Measurements from ENCODE around the gene IFITM1. TPM values are rescaled to one million over a fixed set of nuclear protein-coding genes. Genes with fewer than 3 reads are reported as not detected.
"Not testable (repeated sequence)": the region's sequence is repeated elsewhere in the genome, so short reads cannot be mapped to it uniquely, and the experiment has no call there.

Gene IFITM1
- polyA plus RNA-seq, 10 donors, result 10.0 to 33.2 (median 15.9) TPM

- DNase-seq, result peak in 1 of 3 donors; percentile 72
These were observed 11.0 kb downstream of the IFITM1 start for GRCh38 chr11:324593-325517.

GRCh38 chr11:325796-326591, 12.2 kb downstream of the IFITM1 start:
- DNase-seq, result no peak

DNA sequence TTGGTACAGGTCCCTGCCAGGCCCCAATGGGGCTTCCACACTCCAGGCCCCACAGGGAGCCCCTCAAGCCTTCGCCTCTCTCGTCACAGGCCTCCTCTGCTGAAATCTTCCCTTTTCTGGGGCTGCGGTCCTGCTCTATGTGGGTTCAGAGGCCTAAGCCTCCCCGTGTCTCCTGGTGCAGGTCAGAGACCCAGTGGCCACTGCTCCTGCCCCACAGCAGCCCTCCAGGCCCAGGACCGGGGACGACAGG, 12.7 kb downstream of the IFITM1 start:
- DNase-seq, result no peak

DNA sequence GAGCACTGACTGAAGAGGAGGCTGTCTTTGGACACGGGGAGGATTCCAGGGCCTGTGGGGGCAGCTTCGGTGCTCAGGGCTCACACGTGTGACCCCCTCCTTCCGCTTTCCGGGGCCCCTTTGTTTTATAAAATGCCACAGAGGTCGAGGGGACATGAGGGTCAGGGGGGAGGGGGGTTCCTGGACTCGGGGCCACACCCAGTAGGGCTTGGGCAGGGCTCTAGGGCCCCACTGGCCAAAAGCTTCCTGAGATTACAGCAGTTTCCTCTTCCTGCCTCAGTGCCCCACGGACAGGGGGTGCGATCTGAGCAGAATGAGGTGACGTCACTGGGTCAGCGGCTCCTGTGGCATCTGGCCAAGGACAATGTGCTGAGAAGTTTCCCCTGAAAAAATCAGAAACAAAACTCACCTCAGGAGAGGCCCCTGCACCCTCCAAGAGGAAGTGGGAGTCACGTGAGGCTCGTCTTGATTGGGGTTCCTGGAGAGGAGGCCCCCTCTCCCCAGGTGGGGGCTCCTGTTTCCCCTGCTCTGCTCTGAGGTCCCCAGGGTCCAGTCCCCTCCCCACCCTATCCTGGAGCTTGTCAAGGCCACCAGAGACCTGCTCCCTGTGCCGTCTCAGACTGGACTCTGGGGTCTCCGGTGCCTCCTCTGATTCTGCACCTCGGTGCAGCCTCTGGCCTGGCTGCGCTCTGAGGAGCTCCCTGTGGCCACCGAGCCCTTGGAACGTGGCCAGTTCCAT, 13.2 kb downstream of the IFITM1 start:
- peak in 2 of 3 donors; percentile 66 to 82 for DNase-seq

DNA sequence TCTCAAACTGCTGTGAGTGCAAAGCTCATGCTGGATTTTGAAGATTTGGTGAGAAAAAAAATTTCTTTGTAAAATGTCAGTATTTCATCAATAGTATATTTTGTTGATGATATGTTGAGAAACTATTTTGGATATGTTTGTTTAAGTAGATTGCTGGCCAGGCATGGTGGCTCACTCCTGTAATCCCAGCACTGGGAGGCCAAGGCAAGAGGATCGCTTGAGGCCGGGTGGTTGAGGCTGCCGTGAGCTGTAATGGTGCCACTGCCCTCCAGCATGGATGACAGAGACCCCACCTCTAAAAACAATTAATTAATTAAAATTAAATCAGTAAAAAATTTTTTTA, 13.7 kb downstream of the IFITM1 start:
- no peak for DNase-seq

DNA sequence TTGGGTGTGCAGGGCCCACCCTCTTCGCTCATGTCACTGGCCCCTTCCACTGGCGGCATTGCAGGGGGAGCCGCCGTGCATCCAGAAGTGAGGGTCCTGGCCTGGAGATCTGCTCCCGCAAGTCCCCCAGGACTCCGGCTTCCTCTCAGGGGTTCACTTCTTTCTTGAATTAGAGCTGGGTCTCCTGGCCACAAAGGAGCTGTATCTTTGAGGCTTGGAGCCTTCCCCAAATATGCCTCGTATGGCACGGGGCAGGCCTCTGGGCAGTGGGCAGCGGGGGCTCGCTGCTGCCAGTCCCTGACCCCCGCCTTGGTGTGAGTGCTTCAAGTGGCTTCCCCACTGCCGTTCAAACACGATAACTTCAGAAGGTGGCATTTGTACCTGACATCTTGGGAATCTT, 14.2 kb downstream of the IFITM1 start:
- DNase-seq, result no peak

DNA sequence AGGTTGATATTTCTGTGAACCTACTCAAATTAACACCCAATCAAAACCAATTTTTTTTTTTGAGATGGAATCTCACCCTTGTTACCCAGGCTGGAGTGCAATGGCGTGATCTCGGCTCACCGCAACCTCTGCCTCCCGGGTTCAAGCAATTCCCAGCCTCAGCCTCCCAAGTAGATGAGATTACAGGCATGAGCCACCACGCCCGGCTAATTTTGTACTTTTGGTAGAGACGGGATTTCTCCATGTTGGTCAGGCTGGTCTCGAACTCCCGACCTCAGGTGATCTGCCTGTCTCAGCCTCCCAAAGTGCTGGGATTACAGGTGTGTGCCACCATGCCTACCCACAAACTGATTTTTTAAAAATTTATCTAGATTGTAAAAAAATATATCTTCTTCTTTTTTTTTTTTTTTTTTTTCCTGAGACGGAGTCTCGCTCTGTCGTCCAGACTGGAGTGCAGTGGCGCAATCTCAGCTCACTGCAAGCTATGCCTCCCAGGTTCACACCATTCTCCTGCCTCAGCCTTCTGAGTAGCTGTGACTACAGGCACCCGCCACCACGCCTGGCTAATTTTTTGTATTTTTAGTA, 14.8 kb downstream of the IFITM1 start:
- not testable (repeated sequence) for DNase-seq

DNA sequence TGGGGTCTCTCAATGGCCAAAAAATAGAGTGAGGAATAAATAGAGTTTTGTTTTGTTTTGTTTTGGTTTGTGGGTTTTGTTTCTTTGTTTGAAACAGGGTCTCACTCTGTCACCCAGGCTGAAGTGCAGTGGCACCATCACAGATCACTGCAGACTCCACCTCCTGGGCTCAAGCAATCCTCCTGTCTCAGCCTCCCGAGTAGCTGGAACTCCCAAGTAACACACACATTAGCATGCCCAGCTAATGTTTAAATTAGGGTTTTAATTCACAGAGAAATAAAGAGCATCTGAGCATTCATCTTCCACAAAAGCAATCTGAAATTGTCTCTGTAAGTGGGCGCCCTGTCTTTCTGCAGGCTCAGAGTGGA, 16.0 kb downstream of the IFITM1 start:
- no peak for DNase-seq

DNA sequence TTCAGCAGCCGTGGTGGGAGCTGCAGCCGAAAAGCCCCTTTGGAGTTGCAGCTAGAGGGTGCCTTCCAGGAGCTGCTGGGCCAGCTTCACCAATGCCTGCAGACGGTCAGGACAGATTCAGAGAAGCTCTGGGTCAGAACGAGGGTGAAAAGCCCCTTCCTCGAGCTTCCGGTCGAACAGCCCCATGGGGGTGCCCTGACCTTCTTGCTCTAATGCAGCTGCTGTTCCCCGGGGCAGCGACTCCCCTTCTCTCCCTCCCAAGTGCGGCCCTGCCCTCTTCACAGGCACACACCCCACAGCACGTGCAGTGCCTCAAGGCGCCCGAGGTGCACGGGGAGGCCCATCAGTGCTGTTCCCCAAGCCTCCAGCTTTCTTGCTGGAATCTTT, 16.5 kb downstream of the IFITM1 start:
- DNase-seq, result no peak

DNA sequence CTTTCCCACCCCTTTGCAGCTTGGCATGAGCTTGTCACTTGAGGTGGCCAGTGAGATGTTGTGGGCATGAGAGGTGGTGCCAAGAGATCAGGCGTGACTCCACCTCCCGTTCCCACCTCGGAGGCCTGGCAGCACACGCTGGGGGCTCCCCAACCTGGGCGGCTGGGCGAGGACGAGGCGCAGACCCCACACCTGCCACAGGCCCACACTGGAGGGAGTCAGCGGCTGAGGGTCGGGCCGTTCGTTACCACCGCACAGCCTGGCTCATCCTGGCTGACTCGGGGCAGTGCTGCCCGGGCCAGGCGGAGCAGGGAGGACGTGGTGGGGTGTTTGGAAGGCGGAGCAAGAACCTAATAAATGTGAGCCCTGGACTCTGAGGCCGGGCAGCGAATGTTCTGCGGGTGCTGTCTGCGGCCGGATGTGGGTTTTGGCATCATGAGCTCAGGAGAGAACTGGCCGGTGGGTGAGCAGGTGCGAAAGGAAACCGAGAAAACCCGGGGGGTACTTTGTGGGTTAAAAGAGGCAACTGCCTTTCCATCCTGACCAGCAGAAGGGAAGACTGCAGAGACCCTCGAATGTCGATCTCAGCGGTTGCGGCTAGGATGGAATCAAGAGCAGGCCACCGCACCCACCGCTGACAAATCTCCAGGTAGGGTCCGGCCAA, 17.0 kb downstream of the IFITM1 start:
- no peak for DNase-seq

DNA sequence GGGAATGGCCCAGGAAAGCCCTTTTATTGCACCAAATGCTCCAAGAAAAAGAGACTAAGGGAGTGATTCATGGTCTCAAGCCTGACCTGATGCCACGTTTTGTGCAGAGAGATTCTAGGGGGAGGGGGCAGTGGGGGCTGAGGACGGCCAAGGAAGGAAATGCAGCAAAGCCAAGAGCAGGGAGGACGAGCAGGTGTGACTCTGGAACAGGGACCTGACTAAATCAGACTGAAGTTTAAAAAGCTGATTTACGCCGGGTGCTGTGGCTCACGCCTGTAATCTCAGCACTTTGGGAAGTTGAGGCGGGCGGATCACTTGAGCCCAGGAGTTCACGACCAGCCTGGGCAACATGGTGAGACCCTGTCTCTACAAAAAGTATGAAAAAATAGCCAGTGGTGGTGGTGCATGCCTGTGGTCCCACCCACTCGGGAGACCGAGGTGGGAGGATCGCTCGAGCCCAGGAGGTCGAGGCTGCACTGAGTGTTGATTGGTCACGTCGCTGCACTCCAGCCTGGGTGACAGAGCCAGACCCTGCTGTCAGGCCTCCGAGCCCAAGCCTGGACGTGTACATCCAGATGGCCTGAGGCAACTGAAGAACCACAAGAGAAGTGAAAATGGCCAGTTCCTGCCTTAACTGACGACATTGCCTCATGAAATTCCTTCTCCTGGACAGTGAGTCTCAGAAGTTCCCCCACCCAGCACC, 17.7 kb downstream of the IFITM1 start:
- no peak for DNase-seq

- no peak for DNase-seq
These were observed 19.0 kb downstream of the IFITM1 start for GRCh38 chr11:332651-333480.

DNA sequence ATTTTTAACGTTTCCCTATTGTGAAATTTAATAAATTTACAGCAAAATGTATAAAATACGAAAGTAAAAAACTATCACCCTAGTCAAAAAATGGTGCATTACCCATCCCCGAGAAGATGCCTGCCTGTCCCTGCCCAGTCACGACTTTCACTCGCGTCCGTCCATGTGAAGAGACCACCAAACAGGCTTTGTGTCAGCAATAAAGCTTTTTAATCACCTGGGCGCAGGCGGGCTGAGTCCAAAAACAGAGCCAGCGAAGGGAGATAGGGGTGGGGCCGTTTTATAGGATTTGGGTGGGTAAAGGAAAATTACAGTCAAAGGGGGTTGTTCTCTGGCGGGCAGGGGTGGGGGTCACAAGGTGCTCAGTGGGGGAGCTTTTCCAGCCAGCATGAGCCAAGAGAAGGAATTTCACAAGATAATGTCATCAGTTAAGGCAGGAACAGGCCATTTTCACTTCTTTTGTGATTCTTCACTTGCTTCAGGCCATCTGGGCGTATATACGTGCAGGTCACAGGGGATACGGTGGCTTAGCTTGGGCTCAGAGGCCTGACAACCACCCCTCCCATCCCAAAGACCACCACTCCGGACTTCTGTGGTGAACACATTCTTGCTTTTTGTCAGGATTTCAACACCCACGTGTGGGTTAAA, 19.9 kb downstream of the IFITM1 start:
- DNase-seq, result not testable (repeated sequence)

DNA sequence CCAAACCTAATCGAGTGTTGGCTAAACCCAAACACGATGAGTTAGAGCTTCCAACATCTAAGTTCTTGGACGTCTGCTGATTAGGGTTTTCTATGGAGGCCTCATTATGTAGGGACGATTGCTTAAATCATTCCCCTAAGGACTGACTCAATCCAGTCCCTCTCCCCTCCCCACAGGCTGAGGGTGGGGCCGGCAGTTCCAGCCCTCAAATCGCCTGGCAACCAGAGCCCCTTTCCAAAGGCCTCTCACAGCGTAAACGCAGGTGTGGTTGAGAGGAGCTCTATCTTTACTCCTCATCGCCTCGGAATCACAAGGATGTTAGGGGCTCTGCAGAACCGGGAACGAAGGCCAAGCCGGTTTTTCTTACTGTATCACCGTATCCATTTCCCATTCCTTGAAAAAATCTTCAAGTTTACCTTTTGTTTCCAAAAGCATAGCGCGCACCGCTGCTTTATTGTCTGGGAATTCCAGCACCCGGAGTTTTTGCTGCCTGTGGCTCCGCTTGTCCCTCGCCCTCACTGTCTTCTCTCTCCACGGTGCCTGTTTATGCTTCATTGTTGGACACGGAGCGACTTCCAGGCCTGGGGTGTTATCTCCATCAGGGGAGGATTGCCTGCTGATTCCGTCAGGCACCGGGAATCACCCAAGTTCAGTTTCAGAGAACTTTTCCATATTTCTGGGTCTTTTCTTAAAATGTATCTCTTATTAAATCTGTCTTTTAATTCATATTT, 20.6 kb downstream of the IFITM1 start:
- peak in 1 of 3 donors; percentile 77 for DNase-seq

GRCh38 chr11:335779-336658, 22.2 kb downstream of the IFITM1 start:
- peak; percentile 59 to 92 (median 65) for DNase-seq

DNA sequence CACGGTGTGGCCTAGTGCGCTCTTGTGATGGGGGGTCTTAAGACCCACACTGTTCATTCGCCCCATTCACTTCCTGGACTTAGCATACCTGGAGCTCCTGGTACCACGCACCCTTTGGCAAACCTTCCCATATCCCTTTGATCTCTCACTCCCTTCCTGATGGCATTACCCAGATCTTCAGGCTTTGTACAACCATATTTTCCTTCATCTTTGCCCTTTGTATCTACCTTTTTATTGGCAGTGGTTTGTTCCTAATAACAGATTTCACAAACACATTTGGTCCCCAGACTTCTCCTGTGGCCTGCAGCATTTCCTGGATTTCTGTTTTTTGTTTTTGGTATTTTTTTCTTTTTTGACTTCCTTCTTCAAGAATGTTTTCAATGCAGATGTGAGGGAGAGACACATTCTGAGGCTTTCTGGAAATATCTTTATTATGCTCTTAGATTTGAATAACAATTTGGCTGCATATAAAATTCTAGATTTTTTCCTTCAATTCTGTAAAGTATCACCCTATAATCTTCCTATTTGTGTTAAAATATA, 22.9 kb downstream of the IFITM1 start:
- DNase-seq, result peak in 1 of 3 donors; percentile 45

- no peak for DNase-seq
These were observed 23.9 kb downstream of the IFITM1 start for GRCh38 chr11:337711-338110.
